H1 (cell line): Measurements from ENCODE around the gene NAT10. TPM values are rescaled to one million over a fixed set of nuclear protein-coding genes. Genes with fewer than 3 reads are reported as not detected.

ENCODE experiments used
- CBX5 ChIP-seq: fragments of 300-800, 300-1000 bp; sonication (generic); IDR thresholded peaks from 2 replicates; pipeline ENCODE4 v1.7.1; 2016; ENCODE audit warnings: antibody characterized with exemption, low read length, low read depth
- CREB1 ChIP-seq: IDR thresholded peaks from 2 replicates; pipeline ENCODE4 v1.6.1; 2012; ENCODE audit warnings: inconsistent platforms
- CTBP2 ChIP-seq: IDR thresholded peaks from 2 replicates; pipeline ENCODE4 v1.7.0; 2011; ENCODE audit warnings: borderline replicate concordance, mild to moderate bottlenecking, moderate library complexity, mixed read lengths, low read length; ENCODE audit not compliant: insufficient read depth, insufficient read length
- NRF1 ChIP-seq: IDR thresholded peaks from 2 replicates; pipeline ENCODE4 v1.6.1; 2011; ENCODE audit warnings: mild to moderate bottlenecking, low read depth, low read length, improper control_type of control experiment
- POU5F1 ChIP-seq: IDR thresholded peaks from 2 replicates; pipeline ENCODE4 v1.6.1; 2011; ENCODE audit warnings: low read depth, mild to moderate bottlenecking, low read length, moderate library complexity
- polyA plus RNA-seq, 7 experiments: library from polyadenylated mRNA; depleted of rRNA in 3 of 7; stranded (reverse) in 5 of 7; unstranded in 2 of 7; fragments of >200 nt in 5 of 7; fragments of 200-250 nt in 2 of 7; gene quantifications; 1 replicate in 5 of 7; 2 replicates in 1 of 7; 4 replicates in 1 of 7; pipeline versions ENCODE4 v1.2.1 to v1.2.3, GENCODE V29; 2011 to 2013; ENCODE audit warnings: missing spikeins in 2 of 7, mixed read lengths in 2 of 7
- total RNA-seq: library from RNA; stranded (reverse); fragmentation: NEBNext Ultra II Directional; extraction: Animal tissue kit (Norgen Biotek cat#: 25700); gene quantifications from 2 replicates; pipeline ENCODE4 v1.2.1, GENCODE V29; 2021
- TF ChIP-seq, protein P1 (sequence below), 3 experiments: IDR thresholded peaks; 1 replicate in 2 of 3; 2 replicates in 1 of 3; pipeline versions ENCODE4 v1.5.1 to v1.6.1; 2011; ENCODE audit warnings: low read length in 3 of 3, mild to moderate bottlenecking in 3 of 3, inconsistent platforms in 2 of 3, low read depth in 1 of 3, moderate library complexity in 1 of 3; ENCODE audit not compliant: insufficient read depth in 1 of 3; ENCODE audit errors: control extremely low read depth in 1 of 3

The NAT10 gene
- total and polyA plus RNA-seq, 2 of the 8 experiments (the other 6 are each of a cell fraction or from before 2014, with no cell fraction given) = 66.3 to 89.6 TPM

DNA sequence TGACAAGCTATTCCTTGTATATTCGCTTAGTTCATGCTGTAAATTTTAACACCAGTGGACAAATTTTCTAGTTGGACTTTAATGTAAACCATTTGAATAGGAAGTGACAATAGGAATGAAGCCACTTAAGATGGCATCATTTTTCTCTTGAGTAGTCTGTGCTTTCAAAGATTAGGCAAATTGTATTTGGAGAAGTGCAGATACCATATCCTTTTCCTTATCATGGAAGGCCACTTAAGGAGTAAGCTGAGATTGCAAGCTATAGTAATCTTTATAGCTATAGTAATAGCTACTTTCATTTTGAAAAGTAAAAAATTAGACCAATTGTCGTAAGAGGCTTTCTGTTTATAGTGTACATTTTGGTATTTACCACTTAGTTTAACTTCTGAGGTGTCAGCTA, 41.1 kb upstream of the NAT10 start (continued):
- TF ChIP-seq, protein P1, sequence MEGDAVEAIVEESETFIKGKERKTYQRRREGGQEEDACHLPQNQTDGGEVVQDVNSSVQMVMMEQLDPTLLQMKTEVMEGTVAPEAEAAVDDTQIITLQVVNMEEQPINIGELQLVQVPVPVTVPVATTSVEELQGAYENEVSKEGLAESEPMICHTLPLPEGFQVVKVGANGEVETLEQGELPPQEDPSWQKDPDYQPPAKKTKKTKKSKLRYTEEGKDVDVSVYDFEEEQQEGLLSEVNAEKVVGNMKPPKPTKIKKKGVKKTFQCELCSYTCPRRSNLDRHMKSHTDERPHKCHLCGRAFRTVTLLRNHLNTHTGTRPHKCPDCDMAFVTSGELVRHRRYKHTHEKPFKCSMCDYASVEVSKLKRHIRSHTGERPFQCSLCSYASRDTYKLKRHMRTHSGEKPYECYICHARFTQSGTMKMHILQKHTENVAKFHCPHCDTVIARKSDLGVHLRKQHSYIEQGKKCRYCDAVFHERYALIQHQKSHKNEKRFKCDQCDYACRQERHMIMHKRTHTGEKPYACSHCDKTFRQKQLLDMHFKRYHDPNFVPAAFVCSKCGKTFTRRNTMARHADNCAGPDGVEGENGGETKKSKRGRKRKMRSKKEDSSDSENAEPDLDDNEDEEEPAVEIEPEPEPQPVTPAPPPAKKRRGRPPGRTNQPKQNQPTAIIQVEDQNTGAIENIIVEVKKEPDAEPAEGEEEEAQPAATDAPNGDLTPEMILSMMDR (IDR thresholded peaks at IDR 0.05; ENCODE audit: control extremely low read depth in 1 of 3, insufficient read depth in 1 of 3, low read depth in 1 of 3, low read length in 3 of 3) = no peak
- no peak for TF ChIP-seq POU5F1
- TF ChIP-seq CREB1 = no peak
- no peak for TF ChIP-seq NRF1
- TF ChIP-seq CTBP2 = no peak
- TF ChIP-seq CBX5 = no peak
